Brain pericyte (primary cell): ENCODE measurements around the gene NSD1.

Experiments used
- DNase-seq: peaks from one replicate; pipeline ENCODE4 v3.0.0-alpha.2; 2012; ENCODE audit warnings: low read depth, low spot score

The NSD1 gene

GRCh38 chr5:177098120-177098469, 35.5 kb upstream of the NSD1 start:
- DNase-seq, result no peak

GRCh38 chr5:177098470-177099141, 35.0 kb upstream of the NSD1 start:
- DNase-seq, result no peak

- no peak for DNase-seq
These were observed 34.0 kb upstream of the NSD1 start for GRCh38 chr5:177099422-177100093.

GRCh38 chr5:177100714-177101121, 32.9 kb upstream of the NSD1 start:
- no peak for DNase-seq

- DNase-seq, result no peak
These were observed 29.9 kb upstream of the NSD1 start for GRCh38 chr5:177103523-177104253.

- DNase-seq, result no peak
These were observed 27.7 kb upstream of the NSD1 start for GRCh38 chr5:177105691-177106476.

- no peak for DNase-seq
These were observed 26.4 kb upstream of the NSD1 start for GRCh38 chr5:177107159-177107558.

- DNase-seq, result no peak
These were observed 23.8 kb upstream of the NSD1 start for GRCh38 chr5:177109810-177110209.

- DNase-seq, result no peak
These were observed 21.7 kb upstream of the NSD1 start for GRCh38 chr5:177111720-177112394.

GRCh38 chr5:177112589-177113220, 20.9 kb upstream of the NSD1 start:
- DNase-seq, result no peak

GRCh38 chr5:177113566-177114424, 19.8 kb upstream of the NSD1 start:
- peak; percentile 43 for DNase-seq

- DNase-seq, result no peak
These were observed 16.8 kb upstream of the NSD1 start for GRCh38 chr5:177116631-177117373.

- no peak for DNase-seq
These were observed 16.0 kb upstream of the NSD1 start for GRCh38 chr5:177117441-177118045.

GRCh38 chr5:177122566-177122965, 11.0 kb upstream of the NSD1 start:
- no peak for DNase-seq

- DNase-seq, result no peak
These were observed 9.6 kb upstream of the NSD1 start for GRCh38 chr5:177123789-177124485.

GRCh38 chr5:177124486-177124991, 9.0 kb upstream of the NSD1 start:
- no peak for DNase-seq

- DNase-seq, result no peak
These were observed 6.8 kb upstream of the NSD1 start for GRCh38 chr5:177126771-177127170.

GRCh38 chr5:177128551-177128981, 5.0 kb upstream of the NSD1 start:
- DNase-seq, result no peak
